Right lobe of liver (tissue), 6 donors: ENCODE measurements around the gene TLR10. TPM values are rescaled to one million over a fixed set of nuclear protein-coding genes. Genes with fewer than 3 reads are reported as not detected.
A peak's percentile ranks its signal among the peaks of the same experiment; 100 is the strongest.

ENCODE experiments used
- ATAC-seq, 4 donors: fragments of 200-7000 bp; cut with Tn5 transposase; one replicate each; pipeline ENCODE4 v1.9.1; 2020; ENCODE audit warnings: mild to moderate bottlenecking in 4 of 4, moderate library complexity in 4 of 4
- DNase-seq, 3 donors: peaks; one replicate each; pipeline ENCODE4 v3.0.0-alpha.2; 2020
- H3K27ac ChIP-seq, 3 donors: fragments of 200-600 bp; one replicate each; pipeline ENCODE4 v1.8.0; 2022
- H3K27me3 ChIP-seq, 2 donors: fragments of 200-600 bp; one replicate each; pipeline ENCODE4 v1.8.0; 2022
- H3K36me3 ChIP-seq, 4 donors: fragments of 200-600 bp; sonication (generic) in 1 of 4; one replicate each; pipeline versions ENCODE4 v1.5.1 to v1.8.0; 2017 to 2022; ENCODE audit warnings: control low read depth in 1 of 4
- H3K4me1 ChIP-seq, 4 donors: fragments of 200-600 bp; sonication (generic) in 1 of 4; one replicate each; pipeline versions ENCODE4 v1.5.1 to v1.8.0; 2017 to 2022; ENCODE audit warnings: control low read depth in 1 of 4
- H3K4me3 ChIP-seq, 3 donors: fragments of 200-600 bp; one replicate each; pipeline ENCODE4 v1.8.0; 2022
- H3K9me3 ChIP-seq, 4 donors: fragments of 200-600 bp; sonication (generic) in 1 of 4; one replicate each; pipeline versions ENCODE4 v1.5.1 to v1.8.0; 2017 to 2022; ENCODE audit warnings: control low read depth in 1 of 4
- POLR2A ChIP-seq: fragments of 450-650 bp; IDR thresholded peaks from one replicate; pipeline ENCODE4 v1.6.1; 2017; ENCODE audit warnings: antibody characterized with exemption, mild to moderate bottlenecking
- WGBS: methylation state at CpG from one replicate; pipeline ENCODE4 v1.1.6; 2018; ENCODE audit warnings: low coverage, low lambda C conversion rate; ENCODE audit not compliant: insufficient coverage; ENCODE audit errors: missing lambda C conversion rate; 5-methylcytosine and 5-hydroxymethylcytosine counted together
- intact Hi-C, 2 donors: fragments of 100-400 bp; cut with DNase I; formaldehyde crosslinking; loops; one replicate each; pipeline versions ENCODE4 v1.11.2 to v1.14.1; 2022
- total RNA-seq, 6 experiments: library from RNA; depleted of rRNA in 2 of 6; stranded (reverse); fragments of >200 nt in 2 of 6; fragmentation: NEBNext Ultra II Directional in 3 of 6; extraction: Animal tissue kit (Norgen Biotek cat#: 25700) in 3 of 6; gene quantifications; one replicate each; pipeline versions ENCODE4 v1.1.0 to v1.2.4, GENCODE V29; 2016 to 2023
- TF ChIP-seq, protein P1 (sequence below), 4 donors: fragments of 200-600 bp in 3 of 4; fragments of 450-650 bp in 1 of 4; IDR thresholded peaks; one replicate each; pipeline versions ENCODE4 v1.5.1 to v1.8.0; 2016 to 2022; ENCODE audit warnings: antibody characterized with exemption in 4 of 4, mild to moderate bottlenecking in 2 of 4
- donor health status: DM: no; HTN: yes; CAD: no.
- donor health status: DM: no; HTN: no; CAD: no.
- donor health status: DM: no; HTN: no; CAD: no.
- donor health status: DM: no; HTN: yes; CAD: no.
- donor health status: DM: no; HTN: yes; CAD: no.

The TLR10 gene
- total RNA-seq, 6 experiments from 2014 or later, result 0.16 to 0.68 (median 0.39) TPM; not detected in 2

DNA sequence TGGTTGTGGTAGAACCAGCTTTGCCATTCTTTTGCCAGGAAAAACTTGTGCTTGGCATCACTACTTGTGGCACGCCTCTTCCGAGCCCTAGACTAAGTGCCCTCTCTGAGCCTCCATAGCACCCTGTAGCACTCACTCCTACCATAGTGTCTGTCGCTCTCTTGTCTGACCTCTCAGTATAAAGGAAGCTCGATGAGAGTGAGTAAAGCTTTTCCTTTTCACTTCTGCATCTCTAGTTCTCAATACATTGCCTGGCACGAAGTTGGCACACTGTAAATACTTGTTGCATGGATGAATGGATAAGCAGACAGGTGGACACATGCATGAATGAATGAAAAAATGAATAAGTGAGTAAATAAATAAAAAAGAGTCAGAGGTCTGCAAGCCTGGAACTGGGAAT is 48.3 kb downstream of the TLR10 start:
- no peak overlapping the region for H3K4me3 ChIP-seq
- no peak for DNase-seq
- 80% methylated on average over 5 of the region's 5 CpGs for WGBS
- no peaks in the 10 kb centered on the region for H3K4me1 ChIP-seq
- no peak overlapping the region for H3K27ac ChIP-seq
- intact Hi-C loops, result loop anchor here in 1 of 2 donors (10.0 kb wide), 2 partner anchors 530 to 680 kb away; no protein-coding TSS in a partner anchor
- H3K36me3 ChIP-seq, result no peaks in the 10 kb centered on the region
- TF ChIP-seq, protein P1, sequence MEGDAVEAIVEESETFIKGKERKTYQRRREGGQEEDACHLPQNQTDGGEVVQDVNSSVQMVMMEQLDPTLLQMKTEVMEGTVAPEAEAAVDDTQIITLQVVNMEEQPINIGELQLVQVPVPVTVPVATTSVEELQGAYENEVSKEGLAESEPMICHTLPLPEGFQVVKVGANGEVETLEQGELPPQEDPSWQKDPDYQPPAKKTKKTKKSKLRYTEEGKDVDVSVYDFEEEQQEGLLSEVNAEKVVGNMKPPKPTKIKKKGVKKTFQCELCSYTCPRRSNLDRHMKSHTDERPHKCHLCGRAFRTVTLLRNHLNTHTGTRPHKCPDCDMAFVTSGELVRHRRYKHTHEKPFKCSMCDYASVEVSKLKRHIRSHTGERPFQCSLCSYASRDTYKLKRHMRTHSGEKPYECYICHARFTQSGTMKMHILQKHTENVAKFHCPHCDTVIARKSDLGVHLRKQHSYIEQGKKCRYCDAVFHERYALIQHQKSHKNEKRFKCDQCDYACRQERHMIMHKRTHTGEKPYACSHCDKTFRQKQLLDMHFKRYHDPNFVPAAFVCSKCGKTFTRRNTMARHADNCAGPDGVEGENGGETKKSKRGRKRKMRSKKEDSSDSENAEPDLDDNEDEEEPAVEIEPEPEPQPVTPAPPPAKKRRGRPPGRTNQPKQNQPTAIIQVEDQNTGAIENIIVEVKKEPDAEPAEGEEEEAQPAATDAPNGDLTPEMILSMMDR (IDR thresholded peaks at IDR 0.05), result no peak
- TF ChIP-seq POLR2A, result no peak
- no peaks in the 10 kb centered on the region for H3K9me3 ChIP-seq
- no peaks in the 10 kb centered on the region for H3K27me3 ChIP-seq
- no peak for ATAC-seq

DNA sequence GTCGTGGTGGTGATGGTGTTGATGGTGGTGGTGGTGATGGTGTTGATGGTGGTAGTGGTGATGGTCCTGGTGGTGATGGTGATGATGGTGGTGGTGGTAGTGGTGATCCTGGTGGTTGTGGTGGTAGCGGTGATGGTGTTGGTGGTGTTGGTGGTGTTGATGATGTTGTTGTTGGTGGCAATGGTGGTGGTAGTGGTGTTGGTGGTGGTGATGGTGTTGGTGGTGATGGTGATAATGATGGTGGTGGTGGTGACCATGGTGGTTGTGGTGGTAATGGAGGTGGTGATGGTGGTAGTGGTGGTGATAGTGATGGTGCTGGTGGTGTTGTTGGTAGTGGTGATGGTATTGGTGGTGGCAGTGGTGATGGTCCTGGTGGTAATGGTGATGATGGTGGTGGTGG is 49.1 kb downstream of the TLR10 start:
- Histone ChIP-seq H3K4me3 (no peak overlapping the region), H3K36me3 (no peaks in the 10 kb centered on the region), H3K27ac (no peak overlapping the region), H3K4me1 (peaks cover 0 to 1% (median 0%) of the 10 kb centered on the region in 4 donors), H3K27me3 (no peaks in the 10 kb centered on the region), H3K9me3 (no peaks in the 10 kb centered on the region)
- intact Hi-C loops, result loop anchor here in 1 of 2 donors (10.0 kb wide), 2 partner anchors 529 to 679 kb away; no protein-coding TSS in a partner anchor
- WGBS, result 89% methylated on average over 2 of the region's 2 CpGs
- DNase-seq (no peak), ATAC-seq (no peak)
- no peak for TF ChIP-seq POLR2A
- TF ChIP-seq, protein P1 (IDR thresholded peaks at IDR 0.05), result no peak

GRCh38 chr4:38730830-38731646 is 51.8 kb downstream of the TLR10 start:
- DNase-seq (peak; percentile 83 to 84 (median 84)), ATAC-seq (peak; percentile 92 to 97 (median 95))
- Histone ChIP-seq H3K9me3 (no peaks in the 10 kb centered on the region), H3K27me3 (no peaks in the 10 kb centered on the region), H3K4me3 (no peak overlapping the region), H3K4me1 (peaks cover 0 to 3% (median 0%) of the 10 kb centered on the region in 4 donors), H3K27ac (no peak overlapping the region), H3K36me3 (no peaks in the 10 kb centered on the region)
- 31% methylated on average over 15 of the region's 23 CpGs for WGBS
- no peak for TF ChIP-seq POLR2A
- TF ChIP-seq, protein P1 (IDR thresholded peaks at IDR 0.05), result peak; percentile 93 to 99 (median 98)
- intact Hi-C loops, result loop anchor here in 1 of 2 donors (10.0 kb wide), 2 partner anchors 526 to 676 kb away; no protein-coding TSS in a partner anchor

DNA sequence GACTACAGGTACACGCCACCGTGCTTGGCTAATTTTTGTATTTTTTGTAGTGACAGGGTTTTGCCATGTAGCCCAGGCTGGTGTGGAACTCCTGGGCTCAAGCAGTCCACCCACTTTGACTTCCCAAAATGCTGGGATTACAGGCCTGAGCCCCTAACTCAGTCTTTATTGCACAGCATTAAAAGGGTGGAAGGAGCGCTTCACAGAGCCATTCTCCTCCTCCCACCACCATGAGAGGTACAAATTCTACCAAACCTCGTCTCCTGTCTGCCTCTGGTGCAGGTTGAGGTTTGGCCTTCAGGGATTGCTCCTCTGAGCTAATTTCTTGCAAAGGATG is 52.3 kb downstream of the TLR10 start:
- no peak for ATAC-seq
- no peaks in the 10 kb centered on the region for H3K27me3 ChIP-seq
- DNase-seq, result no peak
- H3K27ac ChIP-seq, result no peak overlapping the region
- no peaks in the 10 kb centered on the region for H3K9me3 ChIP-seq
- H3K36me3 ChIP-seq, result no peaks in the 10 kb centered on the region
- intact Hi-C loops, result loop anchor here in 1 of 2 donors (10.0 kb wide), 2 partner anchors 526 to 676 kb away; no protein-coding TSS in a partner anchor
- WGBS, result 66% methylated on average over 3 of the region's 4 CpGs
- no peak for TF ChIP-seq POLR2A
- TF ChIP-seq, protein P1 (IDR thresholded peaks at IDR 0.05), result no peak
- no peak overlapping the region for H3K4me3 ChIP-seq
- H3K4me1 ChIP-seq, result peaks cover 0 to 3% (median 0%) of the 10 kb centered on the region in 4 donors
